HG03469 (cell line): Measurements from ENCODE around the gene MALL.
"Not testable (repeated sequence)": the region's sequence is repeated elsewhere in the genome, so short reads cannot be mapped to it uniquely, and the experiment has no call there.

Source experiments
- ATAC-seq: cut with Tn5 transposase; IDR thresholded peaks from one replicate; pipeline ENCODE4 v1.9.1; 2021; ENCODE audit warnings: mild to moderate bottlenecking, moderate library complexity, moderate number of reproducible peaks; ENCODE audit not compliant: unreplicated experiment

The MALL gene

GRCh38 chr2:110099471-110100225 lies 16.0 kb downstream of the MALL start:
- ATAC-seq = no peak

GRCh38 chr2:110099038-110099425 lies 16.6 kb downstream of the MALL start:
- no peak for ATAC-seq

GRCh38 chr2:110097506-110098220 lies 18.0 kb downstream of the MALL start:
- no peak for ATAC-seq

GRCh38 chr2:110095994-110096633 lies 19.5 kb downstream of the MALL start:
- ATAC-seq = no peak

- not testable (repeated sequence) for ATAC-seq
Observed at GRCh38 chr2:110094884-110095534, 20.6 kb downstream of the MALL start.

- ATAC-seq = not testable (repeated sequence)
Observed at GRCh38 chr2:110093924-110094323, 21.7 kb downstream of the MALL start.

GRCh38 chr2:110090164-110090563 lies 25.5 kb downstream of the MALL start:
- ATAC-seq = not testable (repeated sequence)

GRCh38 chr2:110083757-110084156 lies 31.9 kb downstream of the MALL start:
- ATAC-seq = not testable (repeated sequence)

- ATAC-seq = not testable (repeated sequence)
Observed at GRCh38 chr2:110083162-110083561, 32.5 kb downstream of the MALL start.

GRCh38 chr2:110078104-110078503 lies 37.5 kb downstream of the MALL start:
- ATAC-seq = not testable (repeated sequence)

GRCh38 chr2:110075896-110076295 lies 39.7 kb downstream of the MALL start:
- not testable (repeated sequence) for ATAC-seq

GRCh38 chr2:110069869-110070268 lies 45.8 kb downstream of the MALL start:
- ATAC-seq = not testable (repeated sequence)

GRCh38 chr2:110068153-110068552 lies 47.5 kb downstream of the MALL start:
- not testable (repeated sequence) for ATAC-seq

- ATAC-seq = not testable (repeated sequence)
Observed at GRCh38 chr2:110062332-110062731, 53.3 kb downstream of the MALL start.

GRCh38 chr2:110060550-110060949 lies 55.1 kb downstream of the MALL start:
- ATAC-seq = not testable (repeated sequence)

GRCh38 chr2:110059694-110060358 lies 55.8 kb downstream of the MALL start:
- not testable (repeated sequence) for ATAC-seq

- not testable (repeated sequence) for ATAC-seq
Observed at GRCh38 chr2:110059009-110059693, 56.5 kb downstream of the MALL start.

- ATAC-seq = not testable (repeated sequence)
Observed at GRCh38 chr2:110058034-110058433, 57.6 kb downstream of the MALL start.

GRCh38 chr2:110055819-110056408 lies 59.7 kb downstream of the MALL start:
- not testable (repeated sequence) for ATAC-seq
